GM12878 (cell line): ENCODE measurements around the gene TIMP4. TPM values are rescaled to one million over a fixed set of nuclear protein-coding genes. Genes with fewer than 3 reads are reported as not detected.

Source experiments
- ATAC-seq: fragments of 200-7000 bp; cut with Tn5 transposase; 3 replicates; pipeline ENCODE4 v1.9.1; 2020; ENCODE audit warnings: mild to moderate bottlenecking, moderate library complexity
- BruUV-seq: library from RNA; stranded (reverse); fragments of 400-500 nt; replicated peaks from 2 replicates; lab custom pipeline; 2021; lab: Mats Ljungman, UMichigan
- CTCF ChIA-PET: fragments of 300-600 bp; sonication (Branson Sonifier 250); formaldehyde crosslinking; extraction: SDS; loops from one replicate; lab custom pipeline; 2021; ENCODE audit warnings: inconsistent platforms; lab: Yijun Ruan, JAX
- POLR2A ChIA-PET: fragments of 350-600 bp; formaldehyde crosslinking; extraction: SDS; loops from one replicate; lab custom pipeline; 2021; ENCODE audit warnings: inconsistent platforms; lab: Charles Lee
- RAD21 ChIA-PET: fragments of 300-600 bp; sonication (Branson Sonifier 250); formaldehyde crosslinking; loops from one replicate; lab custom pipeline; 2023; ENCODE audit warnings: antibody characterized with exemption; ENCODE audit not compliant: unreplicated experiment; lab: Charles Lee
- SMC1A ChIA-PET: fragments of 300-600 bp; sonication (Branson Sonifier 250); formaldehyde crosslinking; loops from one replicate; lab custom pipeline; 2023; ENCODE audit not compliant: unreplicated experiment, uncharacterized antibody; lab: Charles Lee
- DNase-seq: peaks from one replicate; pipeline ENCODE4 v3.0.0-alpha.2; 2011; ENCODE audit warnings: low read depth, low spot score
- FAIRE-seq: peaks from 3 replicates; lab custom pipeline; 2011; peaks lifted over from hg19 to GRCh38; lab: Jason Lieb, UNC
- H2AFZ ChIP-seq: 2 replicates; pipeline ENCODE4 v1.6.0; 2011; ENCODE audit warnings: low read depth, low read length, control low read depth; ENCODE audit not compliant: control insufficient read depth
- H3K27ac ChIP-seq: 2 replicates; pipeline ENCODE4 v1.5.1; 2011; ENCODE audit warnings: control low read depth; ENCODE audit not compliant: control insufficient read depth, insufficient read depth
- H3K27me3 ChIP-seq, 2 experiments: replicated peaks in 1 of 2; 2 replicates each; pipeline versions ENCODE4 v1.6.0 to v1.6.1; 2011; ENCODE audit warnings: low read length in 1 of 2; ENCODE audit not compliant: control insufficient read depth in 2 of 2, insufficient read depth in 2 of 2
- H3K36me3 ChIP-seq, 2 experiments: 2 replicates each; pipeline ENCODE4 v1.5.1; 2011; ENCODE audit warnings: low read length in 1 of 2; ENCODE audit not compliant: control insufficient read depth in 2 of 2, insufficient read depth in 2 of 2
- H3K4me1 ChIP-seq: 2 replicates; pipeline ENCODE4 v1.6.1; 2011; ENCODE audit warnings: mild to moderate bottlenecking, low read length, moderate library complexity, mixed read lengths; ENCODE audit not compliant: control insufficient read depth, insufficient read depth
- H3K4me2 ChIP-seq: 2 replicates; pipeline ENCODE4 v1.6.0; 2011; ENCODE audit warnings: control low read depth; ENCODE audit not compliant: control insufficient read depth, insufficient read depth
- H3K4me3 ChIP-seq: fragments of 200-600 bp; sonication (generic); 2 replicates; pipeline ENCODE4 v1.5.1; 2016
- H3K79me2 ChIP-seq: 2 replicates; pipeline ENCODE4 v1.6.0; 2011; ENCODE audit warnings: low read length; ENCODE audit not compliant: control insufficient read depth, insufficient read depth
- H3K9ac ChIP-seq: 2 replicates; pipeline ENCODE4 v1.8.0; 2011; ENCODE audit warnings: low read length, control low read depth, mixed read lengths; ENCODE audit not compliant: control insufficient read depth, insufficient read depth
- H3K9me3 ChIP-seq: replicated peaks from 3 replicates; pipeline ENCODE4 v1.5.1; 2011; ENCODE audit warnings: mild to moderate bottlenecking, low read length; ENCODE audit not compliant: control insufficient read depth, insufficient read depth
- H4K20me1 ChIP-seq: 2 replicates; pipeline ENCODE4 v1.6.0; 2011; ENCODE audit not compliant: control insufficient read depth, insufficient read depth
- ETV6 ChIP-seq, 2 experiments: fragments of 450-650 bp in 1 of 2; IDR thresholded peaks in 1 of 2; conservative IDR thresholded peaks in 1 of 2; 2 replicates each; pipeline ENCODE4 v1.6.1; 2014; ENCODE audit warnings: antibody characterized with exemption in 1 of 2, borderline replicate concordance in 1 of 2, low read depth in 1 of 2, mild to moderate bottlenecking in 1 of 2, moderate library complexity in 1 of 2
- FOXK2 ChIP-seq: fragments of 450-650 bp; IDR thresholded peaks from 2 replicates; pipeline ENCODE4 v1.6.1; 2017; ENCODE audit warnings: mild to moderate bottlenecking, moderate library complexity
- HDAC2 ChIP-seq: fragments of 200-600 bp; sonication (generic); IDR thresholded peaks from 2 replicates; pipeline ENCODE4 v1.6.1; 2017
- HDAC6 ChIP-seq: fragments of 200-600 bp; sonication (generic); IDR thresholded peaks from one replicate; pipeline ENCODE4 v1.8.0; 2017; ENCODE audit warnings: antibody characterized with exemption; ENCODE audit not compliant: unreplicated experiment
- LARP7 ChIP-seq: fragments of 450-650 bp; IDR thresholded peaks from 2 replicates; pipeline ENCODE4 v1.6.1; 2017; ENCODE audit warnings: mild to moderate bottlenecking
- MEF2A ChIP-seq: IDR thresholded peaks from 2 replicates; pipeline ENCODE4 v1.6.1; 2011; ENCODE audit warnings: low read depth, mild to moderate bottlenecking, low read length, moderate library complexity; ENCODE audit not compliant: insufficient read depth
- NFYB ChIP-seq: IDR thresholded peaks from 2 replicates; pipeline ENCODE4 v1.6.1; 2011; ENCODE audit warnings: low read depth, mild to moderate bottlenecking, low read length, improper control_type of control experiment, moderate library complexity; ENCODE audit not compliant: insufficient read depth
- NR2C2 ChIP-seq: IDR thresholded peaks from 2 replicates; pipeline ENCODE4 v1.6.1; 2011; ENCODE audit warnings: borderline replicate concordance, low read depth; ENCODE audit not compliant: control insufficient read depth, insufficient read length
- RELA ChIP-seq: fragments of 450-650 bp; IDR thresholded peaks from 2 replicates; pipeline ENCODE4 v1.8.0; 2014; ENCODE audit warnings: borderline replicate concordance; ENCODE audit not compliant: partially characterized antibody
- RFX5 ChIP-seq: IDR thresholded peaks from 2 replicates; pipeline ENCODE4 v1.6.1; 2011; ENCODE audit warnings: low read depth, low read length, improper control_type of control experiment
- SUPT20H ChIP-seq: IDR thresholded peaks from 2 replicates; pipeline ENCODE4 v1.6.1; 2011; ENCODE audit warnings: low read depth, mild to moderate bottlenecking, low read length, moderate library complexity, borderline replicate concordance; ENCODE audit not compliant: control insufficient read depth
- TCF3 ChIP-seq: IDR thresholded peaks from 2 replicates; pipeline ENCODE4 v1.6.1; 2012; ENCODE audit warnings: low read depth, mild to moderate bottlenecking, low read length, borderline replicate concordance; ENCODE audit not compliant: insufficient read depth
- ZBED1 ChIP-seq: IDR thresholded peaks from 2 replicates; pipeline ENCODE4 v1.6.1; 2016; ENCODE audit warnings: borderline replicate concordance
- ZNF217 ChIP-seq: fragments of 450-650 bp; IDR thresholded peaks from 2 replicates; pipeline ENCODE4 v1.6.1; 2017; ENCODE audit warnings: antibody characterized with exemption, mild to moderate bottlenecking
- ZSCAN29 ChIP-seq: fragments of 450-650 bp; IDR thresholded peaks from 2 replicates; pipeline ENCODE4 v1.6.1; 2017; ENCODE audit warnings: mild to moderate bottlenecking, moderate library complexity
- WGBS: methylation state at CpG from one replicate; pipeline ENCODE4 v1.1.6; 2016; ENCODE audit warnings: low lambda C conversion rate; ENCODE audit not compliant: insufficient replicate concordance, insufficient coverage; ENCODE audit errors: missing lambda C conversion rate; 5-methylcytosine and 5-hydroxymethylcytosine counted together
- in situ Hi-C: fragments of 300-500 bp; cut with MboI; formaldehyde crosslinking; loops from 9 replicates; pipeline ENCODE4 v1.14.3; 2018; ENCODE audit warnings: mixed read lengths
- intact Hi-C: fragments of 100-400 bp; cut with micrococcal nuclease; formaldehyde crosslinking; loops from one replicate; pipeline ENCODE4 v1.14.2; 2022; ENCODE audit not compliant: unreplicated experiment
- polyA plus RNA-seq, 11 experiments: library from polyadenylated mRNA; depleted of rRNA in 4 of 11; unstranded in 6 of 11; stranded (reverse) in 5 of 11; fragments of >200 nt; fragmentation: Nextera tagmentation in 4 of 11; fragmentation: Illumina TruSeq in 1 of 11; extraction: Ambion mirVana in 4 of 11; extraction: Trizol in 1 of 11; gene quantifications; 1 replicate in 1 of 11; 2 replicates in 10 of 11; pipeline versions ENCODE4 v1.2.1 to v1.2.3, GENCODE V29; 2011 to 2016; ENCODE audit warnings: inconsistent platforms in 2 of 11, missing spikeins in 2 of 11, low read depth in 1 of 11
- total RNA-seq, 4 experiments: library from RNA; depleted of rRNA in 3 of 4; stranded (reverse); fragments of >200 nt in 3 of 4; fragmentation: Illumina TruSeq in 1 of 4; extraction: Trizol in 1 of 4; gene quantifications; 2 replicates each; pipeline versions ENCODE4 v1.2.1 to v1.2.3, GENCODE V29; 2013 to 2021
- TF ChIP-seq, protein P1 (sequence below): fragments of 450-650 bp; IDR thresholded peaks from 2 replicates; pipeline ENCODE4 v1.6.1; 2017; ENCODE audit warnings: mild to moderate bottlenecking, moderate library complexity

TIMP4 gene
- total and polyA plus RNA-seq, 10 of the 15 experiments (the other 5 are each of a cell fraction or from before 2014, with no cell fraction given), result 0.07 TPM; not detected in 9

DNA sequence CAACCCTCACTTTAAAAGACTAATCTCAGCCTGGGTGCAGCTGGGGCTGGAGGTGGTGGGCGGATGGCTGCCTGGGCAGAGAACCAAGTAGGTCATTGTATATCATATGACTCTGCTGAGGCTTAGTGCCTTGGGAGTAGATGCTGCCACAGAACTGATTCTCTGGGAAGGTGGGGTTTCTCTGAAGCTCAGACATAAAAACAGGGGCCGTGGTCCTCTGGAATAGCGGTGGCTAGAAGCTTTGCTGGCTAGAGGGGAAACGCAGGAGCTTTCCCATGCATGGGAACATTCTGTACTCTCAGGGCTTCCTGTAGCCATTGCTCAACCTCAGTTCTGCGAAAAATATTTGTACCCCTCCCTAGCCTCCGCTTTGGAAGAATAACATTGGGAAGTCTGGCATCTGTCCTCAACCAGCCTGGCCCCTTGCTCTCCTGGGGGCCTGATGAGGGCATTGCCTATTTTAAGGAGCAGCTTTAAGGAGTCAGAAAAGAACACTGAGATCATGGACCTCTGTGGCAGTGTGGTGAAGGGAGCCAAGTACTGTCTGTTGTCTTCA, 14.7 kb downstream of the TIMP4 start:
- CTCF ChIA-PET, result interaction anchor here (1.6 to 4.2 kb wide), 5 partner anchors 9 to 341 kb away, joined by 4 to 29 read pairs (median 11); no protein-coding TSS in a partner anchor
- no peak overlapping the region for H3K4me2 ChIP-seq
- H4K20me1 ChIP-seq, result no peaks in the 10 kb centered on the region

DNA sequence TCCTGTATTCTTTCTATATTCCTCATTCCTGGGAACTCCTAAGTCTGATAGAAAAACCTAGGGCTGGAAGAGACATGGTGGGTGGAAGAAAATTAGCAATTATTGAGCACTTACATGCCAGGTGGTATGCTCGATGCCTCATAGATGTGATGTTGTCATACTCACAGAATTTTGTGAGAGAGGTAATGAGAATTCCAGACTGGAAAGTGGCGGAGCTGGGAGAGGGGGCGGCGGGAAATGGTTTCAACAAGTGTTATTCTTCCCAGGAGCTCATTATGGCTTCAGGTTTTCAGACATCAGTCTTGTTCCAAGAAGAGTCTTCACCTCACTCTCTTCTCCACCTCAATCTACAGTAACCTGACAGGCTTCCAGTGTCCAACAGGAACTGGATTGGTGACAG, 16.2 kb downstream of the TIMP4 start:
- H3K36me3 ChIP-seq, result no peaks in the 10 kb centered on the region
- no peaks in the 10 kb centered on the region for H3K79me2 ChIP-seq
- H3K9ac ChIP-seq, result no peak overlapping the region
- no peaks in the 10 kb centered on the region for H3K9me3 ChIP-seq
- H3K4me3 ChIP-seq, result no peak overlapping the region
- 74% methylated on average over 4 of the region's 4 CpGs for WGBS
- H3K4me2 ChIP-seq, result no peak overlapping the region
- ChIA-PET CTCF (interaction anchor here (0.8 to 4.2 kb wide), 6 partner anchors 22 to 342 kb away, joined by 3 to 29 read pairs (median 8); no protein-coding TSS in a partner anchor), POLR2A (no interaction called here), SMC1A (interaction anchor here (1.9 to 10.7 kb wide), 4 partner anchors 34 to 338 kb away, joined by 7 to 76 read pairs (median 17); no protein-coding TSS in a partner anchor), RAD21 (interaction anchor here (1.0 to 3.0 kb wide), 4 partner anchors 33 to 337 kb away, joined by 3 to 15 read pairs (median 5); no protein-coding TSS in a partner anchor)
- H4K20me1 ChIP-seq, result no peaks in the 10 kb centered on the region
- FAIRE-seq, result no peak
- H3K27ac ChIP-seq, result no peak overlapping the region
- no TSS peak for BruUV-seq
- intact Hi-C loops (no loop called here), in situ Hi-C loops (loop anchor here (25.0 kb wide), 1 partner anchor 570 kb away; no protein-coding TSS in a partner anchor)
- peaks cover 11% of the 10 kb centered on the region for H3K4me1 ChIP-seq
- H2AFZ ChIP-seq, result no peak overlapping the region
- DNase-seq, result no peak
- no peaks in the 10 kb centered on the region; a peak in 1 of 4 replicates for H3K27me3 ChIP-seq
- ATAC-seq, result no peak
- no peak for TF ChIP-seq HDAC6
- TF ChIP-seq, protein P1, sequence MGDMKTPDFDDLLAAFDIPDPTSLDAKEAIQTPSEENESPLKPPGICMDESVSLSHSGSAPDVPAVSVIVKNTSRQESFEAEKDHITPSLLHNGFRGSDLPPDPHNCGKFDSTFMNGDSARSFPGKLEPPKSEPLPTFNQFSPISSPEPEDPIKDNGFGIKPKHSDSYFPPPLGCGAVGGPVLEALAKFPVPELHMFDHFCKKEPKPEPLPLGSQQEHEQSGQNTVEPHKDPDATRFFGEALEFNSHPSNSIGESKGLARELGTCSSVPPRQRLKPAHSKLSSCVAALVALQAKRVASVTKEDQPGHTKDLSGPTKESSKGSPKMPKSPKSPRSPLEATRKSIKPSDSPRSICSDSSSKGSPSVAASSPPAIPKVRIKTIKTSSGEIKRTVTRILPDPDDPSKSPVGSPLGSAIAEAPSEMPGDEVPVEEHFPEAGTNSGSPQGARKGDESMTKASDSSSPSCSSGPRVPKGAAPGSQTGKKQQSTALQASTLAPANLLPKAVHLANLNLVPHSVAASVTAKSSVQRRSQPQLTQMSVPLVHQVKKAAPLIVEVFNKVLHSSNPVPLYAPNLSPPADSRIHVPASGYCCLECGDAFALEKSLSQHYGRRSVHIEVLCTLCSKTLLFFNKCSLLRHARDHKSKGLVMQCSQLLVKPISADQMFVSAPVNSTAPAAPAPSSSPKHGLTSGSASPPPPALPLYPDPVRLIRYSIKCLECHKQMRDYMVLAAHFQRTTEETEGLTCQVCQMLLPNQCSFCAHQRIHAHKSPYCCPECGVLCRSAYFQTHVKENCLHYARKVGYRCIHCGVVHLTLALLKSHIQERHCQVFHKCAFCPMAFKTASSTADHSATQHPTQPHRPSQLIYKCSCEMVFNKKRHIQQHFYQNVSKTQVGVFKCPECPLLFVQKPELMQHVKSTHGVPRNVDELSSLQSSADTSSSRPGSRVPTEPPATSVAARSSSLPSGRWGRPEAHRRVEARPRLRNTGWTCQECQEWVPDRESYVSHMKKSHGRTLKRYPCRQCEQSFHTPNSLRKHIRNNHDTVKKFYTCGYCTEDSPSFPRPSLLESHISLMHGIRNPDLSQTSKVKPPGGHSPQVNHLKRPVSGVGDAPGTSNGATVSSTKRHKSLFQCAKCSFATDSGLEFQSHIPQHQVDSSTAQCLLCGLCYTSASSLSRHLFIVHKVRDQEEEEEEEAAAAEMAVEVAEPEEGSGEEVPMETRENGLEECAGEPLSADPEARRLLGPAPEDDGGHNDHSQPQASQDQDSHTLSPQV, result no peak
- TF ChIP-seq SUPT20H, result no peak
- TF ChIP-seq ZSCAN29, result no peak

More for the DNA sequence above, 14.7 kb downstream of the TIMP4 start:
- BruUV-seq, result no TSS peak
- ATAC-seq (no peak), FAIRE-seq (no peak), DNase-seq (no peak)
- TF ChIP-seq NR2C2 (no peak), FOXK2 (no peak), ZNF217 (no peak), LARP7 (no peak), RELA (no peak), MEF2A (no peak), RFX5 (no peak), TCF3 (no peak), HDAC2 (no peak), NFYB (no peak), ETV6 (conservative IDR thresholded peaks at IDR 0.05 in 1 of 2, IDR thresholded peaks at IDR 0.05 in 1 of 2; ENCODE audit: borderline replicate concordance in 1 of 2, low read depth in 1 of 2) (no peak), ZBED1 (no peak)
- POLR2A ChIA-PET, result interaction anchor here (0.6 kb wide), 1 partner anchor 25 kb away, joined by 3 read pairs; no protein-coding TSS in a partner anchor
- no peak overlapping the region for H3K9ac ChIP-seq
- no peak overlapping the region for H3K27ac ChIP-seq
- WGBS, result 76% methylated on average over 6 of the region's 6 CpGs
- no peak overlapping the region for H2AFZ ChIP-seq
- no peaks in the 10 kb centered on the region for H3K9me3 ChIP-seq
- no peaks in the 10 kb centered on the region for H3K36me3 ChIP-seq
- in situ Hi-C loops (loop anchor here (25.0 kb wide), 1 partner anchor 568 kb away; no protein-coding TSS in a partner anchor), intact Hi-C loops (no loop called here)
- RAD21 ChIA-PET, result interaction anchor here (1.0 to 3.0 kb wide), 4 partner anchors 9 to 340 kb away, joined by 3 to 15 read pairs (median 4); partner anchors contain the start of gene TSEN2
- no peaks in the 10 kb centered on the region for H3K79me2 ChIP-seq
- no peak overlapping the region for H3K4me3 ChIP-seq
- H3K4me1 ChIP-seq, result peaks cover 11% of the 10 kb centered on the region
- SMC1A ChIA-PET, result interaction anchor here (0.7 to 10.7 kb wide), 4 partner anchors 24 to 336 kb away, joined by 3 to 76 read pairs (median 17); no protein-coding TSS in a partner anchor
- no peaks in the 10 kb centered on the region; a peak in 1 of 4 replicates for H3K27me3 ChIP-seq
